ENCODE measurements around the gene PLCG1. TPM values are rescaled to one million over a fixed set of nuclear protein-coding genes. Genes with fewer than 3 reads are reported as not detected.

PLCG1 gene
- polyA plus RNA-seq, 1 experiment = 54.6 TPM

DNA sequence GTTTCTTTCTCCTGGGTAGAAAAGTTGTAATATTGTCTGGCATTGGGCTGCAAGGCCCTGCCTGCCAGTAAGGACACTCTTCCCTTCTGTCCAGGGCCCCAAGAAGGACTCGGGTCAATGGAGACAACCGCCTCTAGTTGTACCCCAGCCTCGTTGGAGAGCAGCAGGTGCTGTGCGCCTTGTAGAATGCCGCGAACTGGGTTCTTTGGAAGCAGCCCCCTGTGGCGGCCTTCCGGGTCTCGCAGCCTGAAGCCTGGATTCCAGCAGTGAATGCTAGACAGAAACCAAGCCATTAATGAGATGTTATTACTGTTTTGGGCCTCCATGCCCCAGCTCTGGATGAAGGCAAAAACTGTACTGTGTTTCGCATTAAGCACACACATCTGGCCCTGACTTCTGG lies 37.0 kb downstream of the PLCG1 start:
- TF ChIP-seq, protein P1, sequence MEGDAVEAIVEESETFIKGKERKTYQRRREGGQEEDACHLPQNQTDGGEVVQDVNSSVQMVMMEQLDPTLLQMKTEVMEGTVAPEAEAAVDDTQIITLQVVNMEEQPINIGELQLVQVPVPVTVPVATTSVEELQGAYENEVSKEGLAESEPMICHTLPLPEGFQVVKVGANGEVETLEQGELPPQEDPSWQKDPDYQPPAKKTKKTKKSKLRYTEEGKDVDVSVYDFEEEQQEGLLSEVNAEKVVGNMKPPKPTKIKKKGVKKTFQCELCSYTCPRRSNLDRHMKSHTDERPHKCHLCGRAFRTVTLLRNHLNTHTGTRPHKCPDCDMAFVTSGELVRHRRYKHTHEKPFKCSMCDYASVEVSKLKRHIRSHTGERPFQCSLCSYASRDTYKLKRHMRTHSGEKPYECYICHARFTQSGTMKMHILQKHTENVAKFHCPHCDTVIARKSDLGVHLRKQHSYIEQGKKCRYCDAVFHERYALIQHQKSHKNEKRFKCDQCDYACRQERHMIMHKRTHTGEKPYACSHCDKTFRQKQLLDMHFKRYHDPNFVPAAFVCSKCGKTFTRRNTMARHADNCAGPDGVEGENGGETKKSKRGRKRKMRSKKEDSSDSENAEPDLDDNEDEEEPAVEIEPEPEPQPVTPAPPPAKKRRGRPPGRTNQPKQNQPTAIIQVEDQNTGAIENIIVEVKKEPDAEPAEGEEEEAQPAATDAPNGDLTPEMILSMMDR (IDR thresholded peaks at IDR 0.05; ENCODE audit: low read depth, low read length) = no peak
- ChIA-PET CTCF (interaction anchor here (1.1 to 7.3 kb wide), 3 partner anchors 161 to 235 kb away, joined by 4 to 170 read pairs (median 42); partner anchors contain the start of gene LPIN3), POLR2A (interaction anchor here (0.6 kb wide), 1 partner anchor 166 kb away, joined by 5 read pairs; no protein-coding TSS in a partner anchor)
- Histone ChIP-seq H3K27ac (ENCODE audit: low read depth, low read length) (no peak overlapping the region), H3K9me3 (ENCODE audit: control insufficient read depth, insufficient read depth, low read length) (no peaks in the 10 kb centered on the region), H3K27me3 (ENCODE audit: control insufficient read depth, insufficient read depth, low read length) (no peaks in the 10 kb centered on the region), H3K4me3 (ENCODE audit: low read depth, low read length) (no peak overlapping the region)
- no peak for DNase-seq (ENCODE audit: low read depth, low spot score)

DNA sequence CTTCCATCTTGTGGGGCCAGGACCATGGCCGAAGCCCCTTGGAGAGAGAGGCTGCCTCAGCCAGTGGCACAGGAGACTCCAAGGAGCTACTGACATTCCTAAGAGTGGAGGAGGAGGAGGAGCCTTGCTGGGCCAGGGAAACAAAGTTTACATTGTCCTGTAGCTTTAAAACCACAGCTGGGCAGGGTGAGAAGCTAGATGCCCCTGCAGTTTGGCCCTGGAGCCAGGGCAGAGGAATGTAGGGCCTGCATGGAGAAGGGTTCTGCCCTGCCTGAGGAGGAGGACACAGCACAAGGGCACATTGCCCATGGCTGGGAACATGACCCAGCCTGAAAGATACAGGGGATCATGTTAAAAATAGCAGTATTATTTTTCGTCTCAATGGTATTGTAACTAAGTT lies 37.4 kb downstream of the PLCG1 start:
- H3K9me3 ChIP-seq (ENCODE audit: control insufficient read depth, insufficient read depth, low read length) = no peaks in the 10 kb centered on the region
- TF ChIP-seq, protein P1 (IDR thresholded peaks at IDR 0.05; ENCODE audit: low read depth, low read length) = no peak
- no peaks in the 10 kb centered on the region for H3K27me3 ChIP-seq (ENCODE audit: control insufficient read depth, insufficient read depth, low read length)
- ChIA-PET CTCF (interaction anchor here (1.1 to 7.3 kb wide), 4 partner anchors 155 to 235 kb away, joined by 4 to 170 read pairs (median 24); partner anchors contain the start of gene LPIN3), POLR2A (interaction anchor here (0.6 kb wide), 2 partner anchors 155 to 165 kb away, joined by 3 to 5 read pairs; no protein-coding TSS in a partner anchor)
- no peak overlapping the region for H3K4me3 ChIP-seq (ENCODE audit: low read depth, low read length)
- H3K27ac ChIP-seq (ENCODE audit: low read depth, low read length) = peak overlapping the region; percentile 39
- DNase-seq (ENCODE audit: low read depth, low spot score) = no peak

DNA sequence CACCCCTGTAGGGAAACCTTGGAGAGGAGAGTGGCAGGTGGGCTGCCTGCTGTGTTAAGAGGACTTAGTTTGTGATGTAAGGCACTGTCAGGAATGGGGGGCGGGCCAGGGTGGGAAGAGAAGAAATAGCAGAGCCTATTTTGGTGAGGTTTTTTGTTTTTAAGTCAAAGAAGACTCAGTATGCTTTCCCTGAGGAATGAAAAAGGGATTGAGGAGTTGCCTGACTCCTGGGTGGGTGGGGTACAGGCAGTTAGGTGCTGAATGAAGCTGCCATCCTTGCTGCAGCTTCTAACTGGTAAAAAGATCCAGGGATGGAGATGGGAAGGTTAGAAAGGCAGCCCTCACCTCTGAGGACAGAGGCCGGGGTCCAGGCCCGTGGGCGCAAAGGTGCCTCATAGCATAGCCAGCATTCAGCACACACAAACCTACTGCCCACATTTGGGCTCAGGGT lies 37.9 kb downstream of the PLCG1 start:
- ChIA-PET CTCF (interaction anchor here (1.1 to 7.3 kb wide), 4 partner anchors 154 to 236 kb away, joined by 4 to 170 read pairs (median 6); partner anchors contain the start of gene LPIN3), POLR2A (interaction anchor here (0.6 kb wide), 1 partner anchor 154 kb away, joined by 3 read pairs; no protein-coding TSS in a partner anchor)
- no peak overlapping the region for H3K4me3 ChIP-seq (ENCODE audit: low read depth, low read length)
- no peaks in the 10 kb centered on the region for H3K27me3 ChIP-seq (ENCODE audit: control insufficient read depth, insufficient read depth, low read length)
- H3K9me3 ChIP-seq (ENCODE audit: control insufficient read depth, insufficient read depth, low read length) = no peaks in the 10 kb centered on the region
- no peak for DNase-seq (ENCODE audit: low read depth, low spot score)
- TF ChIP-seq, protein P1 (IDR thresholded peaks at IDR 0.05; ENCODE audit: low read depth, low read length) = no peak
- H3K27ac ChIP-seq (ENCODE audit: low read depth, low read length) = peak overlapping the region; percentile 39

DNA sequence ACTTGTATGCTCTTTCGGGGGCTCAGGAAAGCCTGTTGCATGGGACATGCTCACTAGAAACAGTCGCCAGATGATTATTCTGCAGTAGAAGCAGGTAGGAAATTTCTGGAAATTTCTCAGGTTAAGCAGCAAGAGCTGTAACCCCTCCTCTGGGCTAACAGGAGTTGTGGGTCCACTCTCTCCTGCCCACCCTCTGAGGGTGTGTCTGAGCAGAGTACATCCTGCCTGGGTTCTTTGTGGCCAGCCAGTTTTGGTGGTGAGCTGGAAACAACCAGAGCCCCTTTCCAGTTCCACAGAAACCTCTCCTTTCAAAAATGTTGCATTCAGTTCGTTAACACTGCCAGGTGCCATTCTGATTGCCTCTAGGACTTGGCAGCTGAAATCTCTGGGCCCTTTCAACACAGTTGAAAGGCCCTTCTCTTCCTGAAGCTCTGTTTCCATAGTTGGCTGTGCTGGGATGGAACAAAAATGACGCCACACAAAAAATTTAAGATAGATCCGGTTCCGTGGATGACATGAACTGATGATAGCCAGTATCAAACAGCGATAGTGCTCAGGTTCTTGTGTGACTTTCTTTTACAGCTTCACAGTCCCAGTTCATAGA lies 38.5 kb downstream of the PLCG1 start:
- no peak overlapping the region for H3K4me3 ChIP-seq (ENCODE audit: low read depth, low read length)
- DNase-seq (ENCODE audit: low read depth, low spot score) = no peak
- ChIA-PET CTCF (interaction anchor here (1.0 to 7.3 kb wide), 4 partner anchors 151 to 235 kb away, joined by 3 to 170 read pairs (median 6); partner anchors contain the start of gene LPIN3), POLR2A (no interaction called here)
- TF ChIP-seq, protein P1 (IDR thresholded peaks at IDR 0.05; ENCODE audit: low read depth, low read length) = no peak
- no peaks in the 10 kb centered on the region for H3K9me3 ChIP-seq (ENCODE audit: control insufficient read depth, insufficient read depth, low read length)
- no peaks in the 10 kb centered on the region for H3K27me3 ChIP-seq (ENCODE audit: control insufficient read depth, insufficient read depth, low read length)
- H3K27ac ChIP-seq (ENCODE audit: low read depth, low read length) = peak overlapping the region; percentile 31

Measured in AG04450 (cell line).